Natural killer cell treated with Interleukin-12 subunit alpha and Interleukin-12 subunit beta and Interleukin-15 and Interleukin-18, amount 100 ng/mL, for 72 hours (primary cell): Measurements from ENCODE around the gene ATP9B. TPM values are rescaled to one million over a fixed set of nuclear protein-coding genes. Genes with fewer than 3 reads are reported as not detected.
A peak's percentile ranks its signal among the peaks of the same experiment; 100 is the strongest.

ENCODE experiments used
- ATAC-seq, 2 donors: fragments of 150-1000 bp; cut with Tn5 transposase in 1 of 2; sonication (Bioruptor Pico), chemical (Tn5 transposase) in 1 of 2; 2 replicates each; pipeline ENCODE4 v1.10.0; 2021
- DNase-seq: peaks from one replicate; pipeline ENCODE4 v3.0.0; 2022; ENCODE audit warnings: low spot score
- H3K27ac Mint-ChIP-seq, 2 donors: 1 replicate in 1 of 2; 2 replicates in 1 of 2; pipeline ENCODE4 v1.8.0; 2022; ENCODE audit warnings: mixed read lengths in 2 of 2, mild to moderate bottlenecking in 1 of 2, moderate library complexity in 1 of 2
- H3K27me3 Mint-ChIP-seq, 2 donors: 1 replicate in 1 of 2; 2 replicates in 1 of 2; pipeline ENCODE4 v1.8.0; 2022; ENCODE audit warnings: mixed read lengths in 2 of 2
- H3K36me3 Mint-ChIP-seq: one replicate; pipeline ENCODE4 v1.8.0; 2022; ENCODE audit warnings: mixed read lengths
- H3K4me1 Mint-ChIP-seq, 2 donors: 1 replicate in 1 of 2; 2 replicates in 1 of 2; pipeline ENCODE4 v1.8.0; 2022; ENCODE audit warnings: low read depth in 2 of 2, mixed read lengths in 2 of 2, mild to moderate bottlenecking in 1 of 2
- H3K4me3 Mint-ChIP-seq: one replicate; pipeline ENCODE4 v1.8.0; 2022; ENCODE audit warnings: mixed read lengths
- H3K9me3 Mint-ChIP-seq: 2 replicates; pipeline ENCODE4 v1.8.0; 2022; ENCODE audit warnings: mixed read lengths
- total RNA-seq, 2 donors: library from RNA; stranded (reverse); gene quantifications; one replicate each; pipeline ENCODE4 v1.2.3, GENCODE V29; 2022

Gene ATP9B
- total RNA-seq, 2 donors from 2014 or later = 36.8 to 59.6 TPM

DNA sequence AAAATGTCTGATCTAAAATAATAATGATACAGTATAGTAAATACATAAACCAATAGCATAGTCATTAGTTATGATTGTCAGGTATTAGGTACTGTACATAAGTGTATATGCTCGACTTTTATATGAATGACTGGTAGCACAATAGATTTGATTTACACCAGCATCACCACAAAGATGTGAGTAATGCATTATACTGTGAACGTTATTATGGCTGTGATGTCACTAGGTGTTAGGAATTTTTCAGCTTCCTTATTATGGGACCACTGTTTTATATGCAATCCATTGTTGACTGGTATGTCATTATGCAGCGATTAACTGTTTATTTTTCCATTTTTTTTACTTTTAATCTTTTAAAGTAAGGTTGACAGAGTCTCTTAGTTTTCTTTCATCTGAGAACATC is 23.7 kb downstream of the ATP9B start:
- no peak overlapping the region for H3K4me3 Mint-ChIP-seq
- no peaks in the 10 kb centered on the region for H3K27me3 Mint-ChIP-seq
- DNase-seq (no peak), ATAC-seq (no peak)
- H3K27ac Mint-ChIP-seq = no peak overlapping the region
- H3K4me1 Mint-ChIP-seq = peaks cover 24 to 38% of the 10 kb centered on the region in 2 donors
- H3K9me3 Mint-ChIP-seq = no peaks in the 10 kb centered on the region
- H3K36me3 Mint-ChIP-seq = no peaks in the 10 kb centered on the region

DNA sequence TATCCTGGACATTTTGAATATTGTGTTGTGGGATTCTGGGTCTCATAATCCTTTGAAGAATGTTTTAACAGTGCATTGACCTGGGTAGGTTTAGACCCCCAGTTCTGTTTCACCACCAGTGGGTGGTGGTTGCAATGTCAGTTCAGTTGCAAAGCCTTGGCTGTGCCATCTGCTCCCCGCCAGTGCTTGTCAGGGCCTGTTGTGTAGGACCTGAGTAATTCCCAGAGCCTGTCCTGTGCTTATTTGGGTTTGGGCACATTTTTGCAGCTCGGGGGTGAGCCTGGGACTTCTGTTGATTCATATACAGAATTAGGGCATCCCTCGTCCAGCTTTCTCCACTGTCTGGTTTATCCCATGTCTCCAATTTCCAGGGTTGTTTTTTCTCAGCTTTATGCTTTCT is 24.8 kb downstream of the ATP9B start:
- no peak for ATAC-seq
- H3K27me3 Mint-ChIP-seq = no peaks in the 10 kb centered on the region
- peaks cover 24 to 38% of the 10 kb centered on the region in 2 donors for H3K4me1 Mint-ChIP-seq
- no peak overlapping the region for H3K4me3 Mint-ChIP-seq
- no peak for DNase-seq
- H3K27ac Mint-ChIP-seq = no peak overlapping the region
- H3K36me3 Mint-ChIP-seq = peaks cover 5% of the 10 kb centered on the region
- H3K9me3 Mint-ChIP-seq = no peaks in the 10 kb centered on the region

DNA sequence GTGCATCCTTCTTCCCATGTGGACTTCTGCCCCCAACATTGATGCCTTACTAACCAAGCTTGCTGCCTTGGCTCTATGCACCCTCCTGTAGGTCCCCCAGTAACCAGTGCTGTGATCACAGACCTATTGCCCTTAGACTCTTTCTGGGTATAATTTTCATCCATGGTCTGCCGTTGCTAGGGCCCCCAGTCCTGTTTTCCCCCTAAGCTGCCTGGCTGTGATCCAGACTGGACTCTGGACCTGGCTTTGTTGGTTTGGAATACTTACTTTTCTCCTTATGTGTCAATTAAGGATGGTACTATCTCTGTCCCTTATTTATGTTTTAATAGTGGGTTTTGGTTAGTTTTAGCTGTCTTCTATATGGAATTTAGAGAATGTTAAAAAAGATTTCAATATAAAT is 26.0 kb downstream of the ATP9B start:
- DNase-seq = no peak
- no peaks in the 10 kb centered on the region for H3K27me3 Mint-ChIP-seq
- peaks cover 9% of the 10 kb centered on the region for H3K36me3 Mint-ChIP-seq
- H3K9me3 Mint-ChIP-seq = no peaks in the 10 kb centered on the region
- no peak for ATAC-seq
- H3K4me1 Mint-ChIP-seq = peaks cover 18 to 38% of the 10 kb centered on the region in 2 donors
- H3K27ac Mint-ChIP-seq = no peak overlapping the region
- H3K4me3 Mint-ChIP-seq = no peak overlapping the region

DNA sequence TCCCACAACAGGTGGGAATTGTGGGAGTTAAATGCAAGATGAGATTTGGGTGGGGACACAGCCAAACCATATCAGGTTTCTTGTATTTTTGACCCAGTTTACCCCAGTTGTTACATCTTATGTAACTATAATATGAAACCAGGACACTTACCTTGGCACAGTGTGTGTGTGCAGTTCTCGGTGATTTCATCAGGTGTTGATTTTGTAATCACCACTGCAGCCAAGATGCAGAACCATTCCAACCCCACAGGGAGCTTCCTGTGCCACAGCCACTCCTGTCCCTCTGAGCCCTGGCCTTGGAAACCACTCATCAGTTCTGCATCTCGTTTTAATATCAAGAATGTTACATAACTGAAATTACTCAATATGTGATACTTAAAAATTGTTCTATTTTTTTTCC is 31.8 kb downstream of the ATP9B start:
- ATAC-seq (no peak), DNase-seq (no peak)
- H3K9me3 Mint-ChIP-seq = no peaks in the 10 kb centered on the region
- peaks cover 17 to 20% of the 10 kb centered on the region in 2 donors for H3K4me1 Mint-ChIP-seq
- no peak overlapping the region for H3K4me3 Mint-ChIP-seq
- H3K27ac Mint-ChIP-seq = no peak overlapping the region
- no peaks in the 10 kb centered on the region for H3K27me3 Mint-ChIP-seq
- H3K36me3 Mint-ChIP-seq = peaks cover 9% of the 10 kb centered on the region

DNA sequence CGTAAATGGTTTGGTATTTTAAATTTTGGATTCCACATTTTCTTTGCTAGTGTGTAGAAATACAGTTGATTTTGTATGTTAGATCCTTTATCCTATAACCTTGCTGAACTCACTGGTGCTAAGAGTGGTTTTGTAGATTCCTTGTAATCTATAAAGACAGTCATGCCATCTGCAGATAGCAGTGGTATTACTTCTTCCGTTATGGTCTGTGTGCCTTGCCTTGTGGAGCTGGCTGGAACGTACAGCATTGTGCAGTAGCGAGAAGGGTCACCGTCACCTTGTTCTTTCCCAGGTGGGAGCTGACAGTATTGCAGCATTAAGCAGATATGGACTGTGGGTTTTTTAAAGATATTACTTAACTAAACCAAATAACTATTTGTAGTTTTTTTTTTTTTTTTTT is 33.7 kb downstream of the ATP9B start:
- peaks cover 23 to 25% of the 10 kb centered on the region in 2 donors for H3K4me1 Mint-ChIP-seq
- no peaks in the 10 kb centered on the region for H3K9me3 Mint-ChIP-seq

DNA sequence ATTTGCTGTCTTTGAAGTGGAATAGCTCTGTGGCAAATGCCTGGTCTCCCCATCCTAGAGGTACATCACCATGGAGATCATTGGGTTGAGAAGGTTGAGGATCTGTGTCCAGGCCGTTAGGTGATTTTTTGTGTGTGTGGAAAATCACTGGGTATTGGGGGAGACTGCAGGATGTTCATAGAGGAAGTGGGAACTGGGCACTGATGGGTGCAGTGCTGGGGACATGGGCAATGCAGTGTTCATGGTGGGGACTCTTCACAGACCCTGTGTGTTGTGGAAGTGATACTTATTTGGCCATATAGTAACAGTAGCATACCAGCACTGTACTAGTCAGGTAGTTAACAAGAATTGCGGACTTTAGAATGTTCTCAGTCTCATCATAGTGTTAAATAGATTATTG is 34.9 kb downstream of the ATP9B start:
- ATAC-seq (no peak), DNase-seq (no peak)
- H3K9me3 Mint-ChIP-seq = no peaks in the 10 kb centered on the region
- H3K4me3 Mint-ChIP-seq = no peak overlapping the region
- peaks cover 24 to 28% of the 10 kb centered on the region in 2 donors for H3K4me1 Mint-ChIP-seq
- no peaks in the 10 kb centered on the region for H3K27me3 Mint-ChIP-seq
- H3K27ac Mint-ChIP-seq = no peak overlapping the region
- peaks cover 2% of the 10 kb centered on the region for H3K36me3 Mint-ChIP-seq

More for the DNA sequence above, 33.7 kb downstream of the ATP9B start:
- no peak for DNase-seq
- no peak for ATAC-seq
- no peaks in the 10 kb centered on the region for H3K27me3 Mint-ChIP-seq
- no peak overlapping the region for H3K4me3 Mint-ChIP-seq
- peaks cover 9% of the 10 kb centered on the region for H3K36me3 Mint-ChIP-seq
- H3K27ac Mint-ChIP-seq = no peak overlapping the region

DNA sequence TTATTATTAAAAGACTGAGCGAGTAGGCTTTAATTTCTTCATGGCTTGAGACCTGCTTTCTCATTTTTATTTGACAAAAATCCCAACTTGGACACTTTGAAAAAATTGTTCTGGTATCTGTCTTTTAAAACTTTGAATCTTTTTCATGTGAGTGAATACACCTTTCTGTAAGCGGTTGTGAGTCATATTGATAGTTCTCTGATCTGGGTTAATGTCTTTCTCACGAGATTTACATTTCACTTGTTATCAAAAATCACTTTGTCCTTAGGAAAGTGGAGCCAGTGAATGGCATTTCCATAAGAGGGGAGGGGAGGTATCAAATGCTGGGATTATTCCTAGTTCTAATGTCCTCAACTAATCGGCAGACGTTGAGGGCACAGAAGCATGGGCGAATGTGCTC is 36.3 kb downstream of the ATP9B start:
- peak overlapping the region in 1 of 2 donors; percentile 6 for H3K27ac Mint-ChIP-seq
- H3K9me3 Mint-ChIP-seq = no peaks in the 10 kb centered on the region
- H3K4me3 Mint-ChIP-seq = no peak overlapping the region
- no peaks in the 10 kb centered on the region for H3K36me3 Mint-ChIP-seq
- ATAC-seq (no peak), DNase-seq (no peak)
- no peaks in the 10 kb centered on the region for H3K27me3 Mint-ChIP-seq
- peaks cover 24 to 28% of the 10 kb centered on the region in 2 donors for H3K4me1 Mint-ChIP-seq

DNA sequence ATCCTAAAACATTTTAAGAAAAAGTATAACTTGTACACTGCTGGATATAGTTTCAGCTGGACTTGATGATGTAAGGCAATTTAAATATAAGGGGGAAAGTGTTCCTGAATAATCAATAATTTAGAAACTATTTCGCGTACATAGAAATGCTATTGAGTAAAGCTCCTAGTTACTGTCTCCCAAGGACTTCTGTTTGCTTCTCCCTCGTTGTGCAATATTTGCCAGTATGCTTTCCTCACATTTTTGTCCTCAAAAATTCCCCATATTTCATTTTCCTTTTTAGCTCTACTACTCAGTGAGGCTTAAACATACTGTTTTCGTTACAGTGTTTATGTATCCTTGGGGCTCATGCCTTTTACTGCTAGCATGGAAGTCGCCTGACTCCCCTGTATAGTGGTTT is 36.9 kb downstream of the ATP9B start:
- H3K4me1 Mint-ChIP-seq = peaks cover 23 to 28% of the 10 kb centered on the region in 2 donors
- H3K36me3 Mint-ChIP-seq = no peaks in the 10 kb centered on the region
- H3K4me3 Mint-ChIP-seq = no peak overlapping the region
- no peaks in the 10 kb centered on the region for H3K27me3 Mint-ChIP-seq
- no peak for ATAC-seq
- H3K9me3 Mint-ChIP-seq = no peaks in the 10 kb centered on the region
- no peak overlapping the region for H3K27ac Mint-ChIP-seq
- no peak for DNase-seq

DNA sequence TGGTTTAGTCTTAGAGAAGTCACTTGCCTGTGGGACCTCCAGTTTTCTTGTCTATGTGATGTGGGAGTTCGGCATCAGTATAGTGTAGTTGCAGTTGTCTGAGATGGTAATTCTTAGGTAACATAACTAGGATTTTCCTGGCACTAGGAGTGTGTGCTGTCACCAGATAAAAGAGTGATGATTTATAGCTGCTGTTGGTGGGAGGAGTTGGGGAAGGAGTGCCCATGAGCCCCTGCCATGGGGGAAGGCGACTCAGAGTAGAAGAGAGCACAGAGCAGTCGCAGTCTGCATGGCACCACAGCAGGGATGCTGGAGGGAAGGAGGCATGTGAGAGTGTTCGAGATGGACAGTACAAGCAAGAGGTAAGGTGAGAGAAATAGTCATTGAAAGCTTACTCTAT is 38.7 kb downstream of the ATP9B start:
- H3K4me3 Mint-ChIP-seq = no peak overlapping the region
- H3K9me3 Mint-ChIP-seq = no peaks in the 10 kb centered on the region
- H3K4me1 Mint-ChIP-seq = peaks cover 18 to 28% of the 10 kb centered on the region in 2 donors
- DNase-seq (no peak), ATAC-seq (no peak)
- peak overlapping the region in 1 of 2 donors; percentile 15 for H3K27ac Mint-ChIP-seq
- H3K27me3 Mint-ChIP-seq = no peaks in the 10 kb centered on the region
- no peaks in the 10 kb centered on the region for H3K36me3 Mint-ChIP-seq

DNA sequence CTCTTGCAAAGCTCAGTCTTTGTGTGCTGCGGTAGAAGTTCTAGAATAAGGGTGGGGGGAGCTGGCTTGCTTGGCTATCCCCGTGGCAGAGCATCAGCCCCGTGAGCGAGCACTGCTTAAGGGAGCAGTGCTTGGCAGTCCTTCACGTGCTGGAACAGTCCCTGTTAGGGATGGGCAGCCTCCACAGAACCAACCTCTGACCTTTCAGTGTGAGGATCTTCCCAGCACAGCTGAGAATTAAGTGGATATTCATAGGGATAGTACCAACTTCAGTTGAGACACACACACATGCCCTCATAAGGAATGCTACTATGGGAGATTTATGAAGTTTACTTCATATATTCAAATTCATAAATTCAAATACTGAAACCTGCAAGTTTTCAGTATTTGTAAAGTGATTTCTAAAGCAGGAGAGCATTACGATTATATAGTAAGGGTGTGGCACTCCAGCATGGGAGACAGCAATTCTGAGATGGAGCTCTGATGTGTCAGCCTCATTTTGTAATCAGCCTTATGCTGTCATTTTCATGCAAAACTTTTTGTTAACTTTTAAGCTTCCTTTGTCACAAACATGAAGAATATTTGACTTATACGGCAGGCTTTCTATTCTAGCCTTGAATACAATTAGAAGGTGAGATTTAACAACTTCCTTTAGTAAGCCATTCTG is 39.5 kb downstream of the ATP9B start:
- DNase-seq (no peak), ATAC-seq (no peak)
- Mint-ChIP-seq H3K9me3 (no peaks in the 10 kb centered on the region), H3K36me3 (no peaks in the 10 kb centered on the region), H3K4me3 (no peak overlapping the region), H3K27ac (no peak overlapping the region), H3K4me1 (peaks cover 12 to 21% of the 10 kb centered on the region in 2 donors), H3K27me3 (no peaks in the 10 kb centered on the region)

DNA sequence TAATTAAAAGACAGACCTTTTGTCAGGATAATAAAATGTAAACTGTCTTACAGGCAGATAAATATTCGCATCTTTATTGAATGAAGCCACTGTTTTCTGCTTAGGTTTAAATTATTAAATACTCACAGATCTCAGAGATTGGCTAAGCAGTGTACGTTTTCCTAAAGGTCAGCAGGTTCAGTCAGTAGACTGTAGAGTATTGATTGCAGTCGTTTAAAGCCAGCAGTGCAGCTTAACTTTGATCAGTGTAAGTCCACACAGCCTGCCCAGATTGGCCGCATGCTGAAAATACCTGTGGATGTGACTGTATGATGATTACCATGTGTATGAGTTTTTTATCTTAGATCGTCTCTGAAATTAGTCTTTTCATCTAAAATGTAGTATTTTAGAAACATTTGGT is 42.3 kb downstream of the ATP9B start:
- Mint-ChIP-seq H3K9me3 (no peaks in the 10 kb centered on the region), H3K36me3 (no peaks in the 10 kb centered on the region), H3K27me3 (no peaks in the 10 kb centered on the region), H3K4me1 (peaks cover 4 to 7% of the 10 kb centered on the region in 2 donors), H3K27ac (no peak overlapping the region), H3K4me3 (no peak overlapping the region)
- ATAC-seq (no peak), DNase-seq (no peak)

DNA sequence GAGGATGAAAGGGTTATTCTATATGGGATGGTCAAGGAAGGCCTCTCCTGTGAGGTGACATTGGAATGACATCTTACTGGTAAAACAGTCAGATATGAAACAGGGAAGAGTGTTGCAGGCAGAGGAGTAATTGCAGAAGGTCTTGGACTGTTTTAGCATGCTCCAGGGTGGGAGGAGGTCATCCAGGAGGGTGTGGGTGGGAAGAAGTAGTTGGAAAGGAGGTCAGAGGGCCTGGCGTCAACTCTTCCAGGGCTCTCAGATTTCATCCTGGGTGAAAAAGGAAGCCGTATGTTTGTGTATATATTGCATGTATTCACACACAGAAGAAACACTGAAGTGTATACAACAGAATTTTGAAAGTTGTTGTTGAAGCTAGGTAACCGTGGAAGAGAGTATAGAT is 48.2 kb downstream of the ATP9B start:
- Mint-ChIP-seq H3K27me3 (no peaks in the 10 kb centered on the region), H3K27ac (no peak overlapping the region), H3K4me1 (peaks cover 4 to 5% of the 10 kb centered on the region in 2 donors), H3K36me3 (no peaks in the 10 kb centered on the region), H3K4me3 (no peak overlapping the region), H3K9me3 (no peaks in the 10 kb centered on the region)
- DNase-seq (no peak), ATAC-seq (no peak)

DNA sequence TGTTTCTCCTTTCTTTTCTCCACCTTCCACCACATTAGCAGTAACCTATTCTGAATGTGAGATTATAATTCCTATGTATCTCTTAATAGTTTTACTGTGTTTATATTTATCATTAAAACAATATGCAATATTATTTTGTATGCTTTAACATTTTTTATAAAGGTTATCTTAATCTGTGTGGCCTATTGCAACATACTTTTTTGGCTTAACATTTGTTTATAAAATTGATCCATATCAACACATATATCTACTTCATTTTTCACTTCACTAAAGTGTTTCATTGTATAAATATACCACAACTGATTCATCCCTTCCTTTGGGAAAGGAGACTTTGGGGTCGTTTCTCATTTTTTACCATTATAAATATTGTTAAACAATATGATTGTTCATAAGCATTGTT is 48.6 kb downstream of the ATP9B start:
- no peak overlapping the region for H3K27ac Mint-ChIP-seq
- DNase-seq (no peak), ATAC-seq (no peak)
- no peaks in the 10 kb centered on the region for H3K27me3 Mint-ChIP-seq
- H3K36me3 Mint-ChIP-seq = no peaks in the 10 kb centered on the region
- H3K4me1 Mint-ChIP-seq = peaks cover 4 to 5% of the 10 kb centered on the region in 2 donors
- no peak overlapping the region for H3K4me3 Mint-ChIP-seq
- no peaks in the 10 kb centered on the region for H3K9me3 Mint-ChIP-seq

DNA sequence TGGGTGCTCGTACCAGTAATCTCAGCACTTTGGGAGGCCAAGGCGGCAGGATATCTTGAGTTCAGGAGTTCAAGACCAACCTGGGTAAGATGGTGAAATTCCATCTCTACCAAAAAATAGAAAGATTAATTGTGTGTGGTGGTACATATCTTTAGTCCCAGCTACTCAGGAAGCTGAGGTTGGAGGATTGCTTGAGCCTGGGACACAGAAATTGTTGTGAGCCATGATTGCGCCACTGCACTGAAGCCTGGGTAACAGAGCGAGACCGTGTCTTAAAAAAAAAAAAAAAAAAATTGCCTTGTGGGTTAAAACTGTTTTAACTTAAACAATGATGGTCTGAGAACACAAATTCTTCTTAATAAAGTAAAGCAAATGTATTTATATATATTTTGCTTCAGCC is 49.6 kb downstream of the ATP9B start:
- DNase-seq (no peak), ATAC-seq (no peak)
- H3K4me1 Mint-ChIP-seq = peaks cover 4 to 5% of the 10 kb centered on the region in 2 donors
- H3K4me3 Mint-ChIP-seq = no peak overlapping the region
- no peaks in the 10 kb centered on the region for H3K9me3 Mint-ChIP-seq
- H3K36me3 Mint-ChIP-seq = no peaks in the 10 kb centered on the region
- no peak overlapping the region for H3K27ac Mint-ChIP-seq
- no peaks in the 10 kb centered on the region for H3K27me3 Mint-ChIP-seq
